HepG2 (cell line): ENCODE data around the gene BPHL. TPM values are rescaled to one million over a fixed set of nuclear protein-coding genes. Genes with fewer than 3 reads are reported as not detected.

Source experiments
- CBX5 ChIP-seq: sonication (generic); formaldehyde crosslinking; IDR thresholded peaks from 2 replicates; pipeline ENCODE4 v1.4.0; 2020; ENCODE audit warnings: missing genetic modification reagents, borderline replicate concordance
- DR1 ChIP-seq: sonication (generic); formaldehyde crosslinking; IDR thresholded peaks from 2 replicates; pipeline ENCODE4 v1.8.0; 2021; ENCODE audit warnings: mild to moderate bottlenecking, missing genetic modification reagents, inconsistent platforms
- EEA1 ChIP-seq: sonication (generic); formaldehyde crosslinking; IDR thresholded peaks from 2 replicates; pipeline ENCODE4 v1.5.1; 2020; ENCODE audit warnings: mild to moderate bottlenecking, missing genetic modification reagents, borderline replicate concordance
- GFI1 ChIP-seq: sonication (generic); formaldehyde crosslinking; IDR thresholded peaks from 2 replicates; pipeline ENCODE4 v1.5.0; 2020; ENCODE audit warnings: missing genetic modification reagents, mild to moderate bottlenecking, borderline replicate concordance
- HDAC1 ChIP-seq: sonication (generic); formaldehyde crosslinking; IDR thresholded peaks from 2 replicates; pipeline ENCODE4 v1.5.1; 2020; ENCODE audit warnings: mild to moderate bottlenecking, missing genetic modification reagents
- HMGA1 ChIP-seq: sonication (generic); formaldehyde crosslinking; conservative IDR thresholded peaks from 2 replicates; pipeline ENCODE4 v1.4.0; 2020; ENCODE audit warnings: missing genetic modification reagents
- HNF4G ChIP-seq, 2 experiments: sonication (generic) in 1 of 2; formaldehyde crosslinking in 1 of 2; IDR thresholded peaks; 2 replicates each; pipeline versions ENCODE4 v1.4.0 to v1.6.1; 2011 to 2020; ENCODE audit warnings: borderline replicate concordance in 2 of 2, low read depth in 2 of 2, mild to moderate bottlenecking in 2 of 2, low read length in 1 of 2, missing genetic modification reagents in 1 of 2, moderate library complexity in 1 of 2
- HNRNPK ChIP-seq: fragments of 200-400 bp; formaldehyde crosslinking; IDR thresholded peaks from 2 replicates; pipeline ENCODE4 v1.6.1; 2018; ENCODE audit warnings: low read length, low read depth, moderate library complexity, mild to moderate bottlenecking; ENCODE audit not compliant: poor library complexity, severe bottlenecking
- RAD51 ChIP-seq: fragments of 450-650 bp; IDR thresholded peaks from 2 replicates; pipeline ENCODE4 v1.6.1; 2016; ENCODE audit warnings: borderline replicate concordance
- RARA ChIP-seq: IDR thresholded peaks from 2 replicates; pipeline ENCODE4 v1.6.1; 2016; ENCODE audit warnings: missing genetic modification reagents, missing compliant biosample characterization
- SIX4 ChIP-seq: sonication (generic); formaldehyde crosslinking; IDR thresholded peaks from 2 replicates; pipeline ENCODE4 v1.4.0; 2020; ENCODE audit warnings: missing genetic modification reagents
- ZFP82 ChIP-seq: sonication (generic); formaldehyde crosslinking; IDR thresholded peaks from 2 replicates; pipeline ENCODE4 v1.5.1; 2020; ENCODE audit warnings: mild to moderate bottlenecking, missing genetic modification reagents, borderline replicate concordance
- ZMYM3 ChIP-seq: sonication (generic); formaldehyde crosslinking; IDR thresholded peaks from 2 replicates; pipeline ENCODE4 v1.5.1; 2020; ENCODE audit warnings: mild to moderate bottlenecking, missing genetic modification reagents
- ZNF296 ChIP-seq: sonication (generic); formaldehyde crosslinking; conservative IDR thresholded peaks from 2 replicates; pipeline ENCODE4 v1.5.0; 2020; ENCODE audit warnings: mild to moderate bottlenecking, missing genetic modification reagents
- ZNF556 ChIP-seq: sonication (generic); formaldehyde crosslinking; IDR thresholded peaks from 2 replicates; pipeline ENCODE4 v1.4.0; 2020; ENCODE audit warnings: mild to moderate bottlenecking, missing genetic modification reagents, borderline replicate concordance
- ZNF563 ChIP-seq: sonication (generic); formaldehyde crosslinking; IDR thresholded peaks from 2 replicates; pipeline ENCODE4 v1.8.0; 2022; ENCODE audit warnings: mild to moderate bottlenecking, moderate library complexity, missing genetic modification reagents
- ZNF615 ChIP-seq: sonication (generic); formaldehyde crosslinking; IDR thresholded peaks from 2 replicates; pipeline ENCODE4 v1.5.0; 2020; ENCODE audit warnings: mild to moderate bottlenecking, missing genetic modification reagents, borderline replicate concordance
- ZNF780A ChIP-seq: sonication (generic); formaldehyde crosslinking; IDR thresholded peaks from 2 replicates; pipeline ENCODE4 v1.8.0; 2022; ENCODE audit warnings: mild to moderate bottlenecking, missing genetic modification reagents, moderate library complexity
- polyA plus RNA-seq, 8 experiments: library from polyadenylated mRNA; depleted of rRNA in 3 of 8; stranded (reverse) in 7 of 8; unstranded in 1 of 8; fragments of >200 nt; fragmentation: Illumina TruSeq in 4 of 8; extraction: Trizol in 4 of 8; gene quantifications; 2 replicates each; pipeline versions ENCODE4 v1.2.1 to v1.2.3, GENCODE V29; 2011 to 2016; ENCODE audit warnings: low read depth in 4 of 8, missing spikeins in 1 of 8, mixed read lengths in 1 of 8; ENCODE audit not compliant: insufficient read depth in 1 of 8
- total RNA-seq, 5 experiments: library from RNA; depleted of rRNA; stranded (reverse); fragments of >200 nt; fragmentation: Illumina TruSeq; extraction: Trizol; gene quantifications; 2 replicates each; pipeline ENCODE4 v1.2.3, GENCODE V29; 2016; ENCODE audit warnings: low read depth in 1 of 5
- TF ChIP-seq, protein P1 (sequence below): sonication (generic); formaldehyde crosslinking; IDR thresholded peaks from 2 replicates; pipeline ENCODE4 v1.5.1; 2020; ENCODE audit warnings: missing genetic modification reagents, mild to moderate bottlenecking, borderline replicate concordance
- TF ChIP-seq, protein P2 (sequence below): sonication (generic); formaldehyde crosslinking; IDR thresholded peaks from 2 replicates; pipeline ENCODE4 v1.8.0; 2022; ENCODE audit warnings: mild to moderate bottlenecking, missing genetic modification reagents, borderline replicate concordance
- TF ChIP-seq, protein P3 (sequence below): sonication (generic); formaldehyde crosslinking; conservative IDR thresholded peaks from 2 replicates; pipeline ENCODE4 v1.4.0; 2020; ENCODE audit warnings: mild to moderate bottlenecking, missing genetic modification reagents, moderate library complexity

BPHL gene
- total and polyA plus RNA-seq, 2 of the 13 experiments (the other 11 are each of a cell fraction or from before 2014, with no cell fraction given), result 37.8 to 39.5 TPM

DNA sequence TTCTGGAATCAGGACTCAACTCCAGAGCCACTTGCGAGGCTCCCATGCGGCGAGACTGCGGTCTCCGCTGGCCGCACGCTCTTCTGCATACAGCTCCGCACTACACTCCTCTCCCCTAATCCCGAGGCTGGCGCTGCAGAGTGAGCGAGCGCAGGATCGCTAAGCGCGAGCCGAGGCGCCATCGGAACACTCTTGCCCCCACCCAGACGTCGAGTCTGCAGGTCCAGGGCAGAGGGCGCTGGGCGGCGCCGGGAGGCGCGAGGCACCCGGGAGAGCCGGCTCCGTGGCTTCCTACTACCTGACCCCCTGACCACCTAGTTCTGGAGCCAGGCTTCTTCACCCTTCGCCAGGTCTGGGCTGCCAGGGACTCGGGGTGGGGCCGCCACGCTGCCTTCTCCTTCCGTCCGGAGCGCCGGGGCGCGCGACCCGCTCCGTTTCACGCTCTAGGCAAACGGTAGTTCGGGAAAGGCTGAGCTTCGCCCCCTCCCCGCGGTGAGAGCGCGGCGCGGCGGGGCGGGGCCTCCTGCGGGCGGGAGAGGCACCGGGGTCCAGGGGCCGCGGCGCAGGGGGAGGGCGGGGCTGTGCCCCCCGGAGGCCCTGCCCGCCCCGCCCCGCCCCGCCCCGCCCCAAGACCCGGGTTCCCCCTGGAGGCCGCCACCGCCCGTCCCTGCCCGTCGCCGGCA is 44.2 kb downstream of the BPHL start (continued):
- TF ChIP-seq, protein P1, sequence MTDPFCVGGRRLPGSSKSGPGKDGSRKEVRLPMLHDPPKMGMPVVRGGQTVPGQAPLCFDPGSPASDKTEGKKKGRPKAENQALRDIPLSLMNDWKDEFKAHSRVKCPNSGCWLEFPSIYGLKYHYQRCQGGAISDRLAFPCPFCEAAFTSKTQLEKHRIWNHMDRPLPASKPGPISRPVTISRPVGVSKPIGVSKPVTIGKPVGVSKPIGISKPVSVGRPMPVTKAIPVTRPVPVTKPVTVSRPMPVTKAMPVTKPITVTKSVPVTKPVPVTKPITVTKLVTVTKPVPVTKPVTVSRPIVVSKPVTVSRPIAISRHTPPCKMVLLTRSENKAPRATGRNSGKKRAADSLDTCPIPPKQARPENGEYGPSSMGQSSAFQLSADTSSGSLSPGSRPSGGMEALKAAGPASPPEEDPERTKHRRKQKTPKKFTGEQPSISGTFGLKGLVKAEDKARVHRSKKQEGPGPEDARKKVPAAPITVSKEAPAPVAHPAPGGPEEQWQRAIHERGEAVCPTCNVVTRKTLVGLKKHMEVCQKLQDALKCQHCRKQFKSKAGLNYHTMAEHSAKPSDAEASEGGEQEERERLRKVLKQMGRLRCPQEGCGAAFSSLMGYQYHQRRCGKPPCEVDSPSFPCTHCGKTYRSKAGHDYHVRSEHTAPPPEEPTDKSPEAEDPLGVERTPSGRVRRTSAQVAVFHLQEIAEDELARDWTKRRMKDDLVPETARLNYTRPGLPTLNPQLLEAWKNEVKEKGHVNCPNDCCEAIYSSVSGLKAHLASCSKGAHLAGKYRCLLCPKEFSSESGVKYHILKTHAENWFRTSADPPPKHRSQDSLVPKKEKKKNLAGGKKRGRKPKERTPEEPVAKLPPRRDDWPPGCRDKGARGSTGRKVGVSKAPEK (CRISPR knock-in tag), result peak; percentile 58; the same call in 1 of the 2 replicates
- TF ChIP-seq, protein P2, sequence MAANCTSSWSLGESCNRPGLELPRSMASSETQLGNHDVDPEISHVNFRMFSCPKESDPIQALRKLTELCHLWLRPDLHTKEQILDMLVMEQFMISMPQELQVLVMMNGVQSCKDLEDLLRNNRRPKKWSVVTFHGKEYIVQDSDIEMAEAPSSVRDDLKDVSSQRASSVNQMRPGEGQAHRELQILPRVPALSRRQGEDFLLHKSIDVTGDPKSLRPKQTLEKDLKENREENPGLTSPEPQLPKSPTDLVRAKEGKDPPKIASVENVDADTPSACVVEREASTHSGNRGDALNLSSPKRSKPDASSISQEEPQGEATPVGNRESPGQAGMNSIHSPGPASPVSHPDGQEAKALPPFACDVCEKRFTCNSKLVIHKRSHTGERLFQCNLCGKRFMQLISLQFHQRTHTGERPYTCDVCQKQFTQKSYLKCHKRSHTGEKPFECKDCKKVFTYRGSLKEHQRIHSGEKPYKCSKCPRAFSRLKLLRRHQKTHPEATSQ (CRISPR knock-in tag), result peak; percentile 65; the same call in 1 of the 2 replicates
- peak; percentile 12; the same call in 1 of the 2 replicates for TF ChIP-seq HNF4G (IDR thresholded peaks at IDR 0.05; ENCODE audit: borderline replicate concordance, low read depth, low read length)
- TF ChIP-seq HNF4G (CRISPR knock-in tag; IDR thresholded peaks at IDR 0.05; ENCODE audit: borderline replicate concordance, low read depth), result peak; percentile 77; the same call in 1 of the 2 replicates
- TF ChIP-seq ZFP82 (CRISPR knock-in tag), result 0 out of 2 replicates have a peak, but pooled peaks have one; percentile 57
- peak; percentile 61; the same call in 1 of the 2 replicates for TF ChIP-seq EEA1
- TF ChIP-seq, protein P3, sequence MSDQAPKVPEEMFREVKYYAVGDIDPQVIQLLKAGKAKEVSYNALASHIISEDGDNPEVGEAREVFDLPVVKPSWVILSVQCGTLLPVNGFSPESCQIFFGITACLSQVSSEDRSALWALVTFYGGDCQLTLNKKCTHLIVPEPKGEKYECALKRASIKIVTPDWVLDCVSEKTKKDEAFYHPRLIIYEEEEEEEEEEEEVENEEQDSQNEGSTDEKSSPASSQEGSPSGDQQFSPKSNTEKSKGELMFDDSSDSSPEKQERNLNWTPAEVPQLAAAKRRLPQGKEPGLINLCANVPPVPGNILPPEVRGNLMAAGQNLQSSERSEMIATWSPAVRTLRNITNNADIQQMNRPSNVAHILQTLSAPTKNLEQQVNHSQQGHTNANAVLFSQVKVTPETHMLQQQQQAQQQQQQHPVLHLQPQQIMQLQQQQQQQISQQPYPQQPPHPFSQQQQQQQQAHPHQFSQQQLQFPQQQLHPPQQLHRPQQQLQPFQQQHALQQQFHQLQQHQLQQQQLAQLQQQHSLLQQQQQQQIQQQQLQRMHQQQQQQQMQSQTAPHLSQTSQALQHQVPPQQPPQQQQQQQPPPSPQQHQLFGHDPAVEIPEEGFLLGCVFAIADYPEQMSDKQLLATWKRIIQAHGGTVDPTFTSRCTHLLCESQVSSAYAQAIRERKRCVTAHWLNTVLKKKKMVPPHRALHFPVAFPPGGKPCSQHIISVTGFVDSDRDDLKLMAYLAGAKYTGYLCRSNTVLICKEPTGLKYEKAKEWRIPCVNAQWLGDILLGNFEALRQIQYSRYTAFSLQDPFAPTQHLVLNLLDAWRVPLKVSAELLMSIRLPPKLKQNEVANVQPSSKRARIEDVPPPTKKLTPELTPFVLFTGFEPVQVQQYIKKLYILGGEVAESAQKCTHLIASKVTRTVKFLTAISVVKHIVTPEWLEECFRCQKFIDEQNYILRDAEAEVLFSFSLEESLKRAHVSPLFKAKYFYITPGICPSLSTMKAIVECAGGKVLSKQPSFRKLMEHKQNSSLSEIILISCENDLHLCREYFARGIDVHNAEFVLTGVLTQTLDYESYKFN (CRISPR knock-in tag), result peak; percentile 78
- peak; percentile 72; the same call in 1 of the 2 replicates for TF ChIP-seq SIX4 (CRISPR knock-in tag)
- TF ChIP-seq RAD51, result no peak
- peak; percentile 57; the same call in 1 of the 2 replicates for TF ChIP-seq DR1 (CRISPR knock-in tag)
- peak; percentile 11 for TF ChIP-seq HNRNPK
- TF ChIP-seq ZNF780A (CRISPR knock-in tag), result peak; percentile 96; the same call in 1 of the 2 replicates
- peak; percentile 64; the same call in 1 of the 2 replicates for TF ChIP-seq GFI1
- TF ChIP-seq ZNF615 (CRISPR knock-in tag), result no peak
- TF ChIP-seq RARA, result peak; percentile 36
- TF ChIP-seq HMGA1 (CRISPR knock-in tag), result no peak
- peak; percentile 48; the same call in 1 of the 2 replicates for TF ChIP-seq CBX5
- TF ChIP-seq HDAC1 (CRISPR knock-in tag), result peak; percentile 88
- TF ChIP-seq ZNF296, result no peak
- peak; percentile 27; the same call in 1 of the 2 replicates for TF ChIP-seq ZMYM3 (CRISPR knock-in tag)
- TF ChIP-seq ZNF556 (CRISPR knock-in tag), result no peak; the same call in 1 of the 2 replicates
- TF ChIP-seq ZNF563, result peak; percentile 90
